ENCODE results near the gene ZNF416.

The ZNF416 gene

GRCh38 chr19:57559008-57559403, 19.7 kb downstream of the ZNF416 start:
- no peak for DNase-seq (ENCODE audit: low read depth)

- DNase-seq (ENCODE audit: low read depth): no peak
These were observed 20.2 kb downstream of the ZNF416 start for GRCh38 chr19:57558525-57558924.

GRCh38 chr19:57557659-57558058, 21.1 kb downstream of the ZNF416 start:
- DNase-seq (ENCODE audit: low read depth): no peak

- DNase-seq (ENCODE audit: low read depth): no peak
These were observed 26.3 kb downstream of the ZNF416 start for GRCh38 chr19:57552432-57552831.

GRCh38 chr19:57546513-57546912, 32.2 kb downstream of the ZNF416 start:
- DNase-seq (ENCODE audit: low read depth): no peak

GRCh38 chr19:57537953-57538547, 40.7 kb downstream of the ZNF416 start:
- no peak for DNase-seq (ENCODE audit: low read depth)

- peak; percentile 64 for DNase-seq (ENCODE audit: low read depth)
These were observed 51.4 kb downstream of the ZNF416 start, which contains the start of gene ZNF549 for GRCh38 chr19:57527136-57527881. Gene ZNF549, plus strand, starts transcription at chr19:57527356. Its CDS starts 218 bp downstream, at chr19:57527574.
